ENCODE measurements around the gene ULK4. TPM values are rescaled to one million over a fixed set of nuclear protein-coding genes. Genes with fewer than 3 reads are reported as not detected.

The ULK4 gene
- total and polyA plus RNA-seq, 2 donors (not counting 1 experiment from before 2014, with no cell fraction given): 9.1 to 9.7 TPM

- Histone ChIP-seq H3K36me3 (ENCODE audit: control insufficient read depth, insufficient read depth, low read length) (no peaks in the 10 kb centered on the region), H3K4me1 (ENCODE audit: control insufficient read depth, extremely low read depth, insufficient read depth, low read length) (no peaks in the 10 kb centered on the region), H3K27ac (ENCODE audit: insufficient read depth, low read length) (no peak overlapping the region), H3K9ac (ENCODE audit: insufficient read depth, low read length) (no peak overlapping the region), H2AFZ (ENCODE audit: low read length) (no peak overlapping the region), H3K9me3 (ENCODE audit: control insufficient read depth, insufficient read depth, low read depth, low read length) (no peaks in the 10 kb centered on the region), H3K4me3 (replicated peaks in 1 of 4; ENCODE audit: control extremely low read depth in 1 of 4, insufficient read depth in 1 of 4, low read depth in 3 of 4, low read length in 4 of 4) (no peak overlapping the region), H4K20me1 (ENCODE audit: control insufficient read depth, extremely low read depth, insufficient read depth, low read length) (no peaks in the 10 kb centered on the region), H3K79me2 (ENCODE audit: control insufficient read depth, insufficient read depth, low read length) (no peaks in the 10 kb centered on the region), H3K4me2 (ENCODE audit: extremely low read depth, insufficient read depth, low read length) (no peak overlapping the region), H3K27me3 (ENCODE audit: control insufficient read depth, insufficient read depth, low read length) (no peaks in the 10 kb centered on the region)
- TF ChIP-seq EZH2 (IDR thresholded peaks at IDR 0.05; ENCODE audit: low read length, missing control alignments) (no peak), CTCF (conservative IDR thresholded peaks at IDR 0.05 in 1 of 2, IDR thresholded peaks at IDR 0.05 in 1 of 2; ENCODE audit: low read depth in 1 of 2, low read length in 2 of 2) (no peak)
- no peak for DNase-seq (ENCODE audit: low read depth in 2 of 2)
These were observed 45.9 kb upstream of the ULK4 start for GRCh38 chr3:42007785-42008184.

- no peak for DNase-seq (ENCODE audit: low read depth in 2 of 2)
- no peak overlapping the region for H3K9ac ChIP-seq (ENCODE audit: insufficient read depth, low read length)
- no peak overlapping the region for H2AFZ ChIP-seq (ENCODE audit: low read length)
- H3K27ac ChIP-seq (ENCODE audit: insufficient read depth, low read length): no peak overlapping the region
- no peaks in the 10 kb centered on the region for H3K27me3 ChIP-seq (ENCODE audit: control insufficient read depth, insufficient read depth, low read length)
- H3K4me2 ChIP-seq (ENCODE audit: extremely low read depth, insufficient read depth, low read length): no peak overlapping the region
- H3K36me3 ChIP-seq (ENCODE audit: control insufficient read depth, insufficient read depth, low read length): no peaks in the 10 kb centered on the region
- H4K20me1 ChIP-seq (ENCODE audit: control insufficient read depth, extremely low read depth, insufficient read depth, low read length): no peaks in the 10 kb centered on the region
- H3K4me1 ChIP-seq (ENCODE audit: control insufficient read depth, extremely low read depth, insufficient read depth, low read length): no peaks in the 10 kb centered on the region
- H3K79me2 ChIP-seq (ENCODE audit: control insufficient read depth, insufficient read depth, low read length): no peaks in the 10 kb centered on the region
- H3K9me3 ChIP-seq (ENCODE audit: control insufficient read depth, insufficient read depth, low read depth, low read length): no peaks in the 10 kb centered on the region
- no peak overlapping the region for H3K4me3 ChIP-seq (replicated peaks in 1 of 4; ENCODE audit: control extremely low read depth in 1 of 4, insufficient read depth in 1 of 4, low read depth in 3 of 4, low read length in 4 of 4)
- TF ChIP-seq EZH2 (IDR thresholded peaks at IDR 0.05; ENCODE audit: low read length, missing control alignments): no peak
- no peak for TF ChIP-seq CTCF (conservative IDR thresholded peaks at IDR 0.05 in 1 of 2, IDR thresholded peaks at IDR 0.05 in 1 of 2; ENCODE audit: low read depth in 1 of 2, low read length in 2 of 2)
These were observed 43.5 kb upstream of the ULK4 start for GRCh38 chr3:42005401-42005800.

GRCh38 chr3:42002790-42003189 lies 40.9 kb upstream of the ULK4 start:
- no peaks in the 10 kb centered on the region for H3K27me3 ChIP-seq (ENCODE audit: control insufficient read depth, insufficient read depth, low read length)
- H3K27ac ChIP-seq (ENCODE audit: insufficient read depth, low read length): no peak overlapping the region
- no peaks in the 10 kb centered on the region for H3K9me3 ChIP-seq (ENCODE audit: control insufficient read depth, insufficient read depth, low read depth, low read length)
- no peak overlapping the region for H3K9ac ChIP-seq (ENCODE audit: insufficient read depth, low read length)
- H3K4me3 ChIP-seq (replicated peaks in 1 of 4; ENCODE audit: control extremely low read depth in 1 of 4, insufficient read depth in 1 of 4, low read depth in 3 of 4, low read length in 4 of 4): no peak overlapping the region
- H3K36me3 ChIP-seq (ENCODE audit: control insufficient read depth, insufficient read depth, low read length): no peaks in the 10 kb centered on the region
- H3K4me1 ChIP-seq (ENCODE audit: control insufficient read depth, extremely low read depth, insufficient read depth, low read length): no peaks in the 10 kb centered on the region
- H3K4me2 ChIP-seq (ENCODE audit: extremely low read depth, insufficient read depth, low read length): no peak overlapping the region
- H3K79me2 ChIP-seq (ENCODE audit: control insufficient read depth, insufficient read depth, low read length): no peaks in the 10 kb centered on the region
- H4K20me1 ChIP-seq (ENCODE audit: control insufficient read depth, extremely low read depth, insufficient read depth, low read length): no peaks in the 10 kb centered on the region
- DNase-seq (ENCODE audit: low read depth in 2 of 2): no peak
- no peak overlapping the region for H2AFZ ChIP-seq (ENCODE audit: low read length)
- no peak for TF ChIP-seq CTCF (conservative IDR thresholded peaks at IDR 0.05 in 1 of 2, IDR thresholded peaks at IDR 0.05 in 1 of 2; ENCODE audit: low read depth in 1 of 2, low read length in 2 of 2)
- no peak for TF ChIP-seq EZH2 (IDR thresholded peaks at IDR 0.05; ENCODE audit: low read length, missing control alignments)
